Measurements from ENCODE around the gene CHADL.

The CHADL gene

DNA sequence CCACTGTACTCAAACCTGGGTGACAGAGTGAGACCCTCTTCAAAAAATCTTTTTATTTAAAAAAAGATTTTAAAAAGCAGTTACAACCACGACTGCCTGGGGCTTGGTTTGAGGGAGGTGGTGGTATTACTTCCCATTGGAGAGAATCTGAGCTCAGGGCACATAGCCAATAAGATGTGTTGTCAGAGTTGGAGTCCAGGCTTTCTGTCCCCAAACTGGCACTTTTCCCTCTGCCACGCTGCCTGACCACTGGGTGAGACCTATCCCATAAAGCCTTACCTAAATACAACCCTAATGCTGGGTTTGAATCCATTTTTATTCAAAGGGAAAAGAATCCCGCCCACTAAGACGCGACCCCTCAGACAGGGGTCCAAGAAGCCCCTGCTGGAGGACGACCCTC lies 11.5 kb downstream of the CHADL start:
- TF ChIP-seq, protein P1, sequence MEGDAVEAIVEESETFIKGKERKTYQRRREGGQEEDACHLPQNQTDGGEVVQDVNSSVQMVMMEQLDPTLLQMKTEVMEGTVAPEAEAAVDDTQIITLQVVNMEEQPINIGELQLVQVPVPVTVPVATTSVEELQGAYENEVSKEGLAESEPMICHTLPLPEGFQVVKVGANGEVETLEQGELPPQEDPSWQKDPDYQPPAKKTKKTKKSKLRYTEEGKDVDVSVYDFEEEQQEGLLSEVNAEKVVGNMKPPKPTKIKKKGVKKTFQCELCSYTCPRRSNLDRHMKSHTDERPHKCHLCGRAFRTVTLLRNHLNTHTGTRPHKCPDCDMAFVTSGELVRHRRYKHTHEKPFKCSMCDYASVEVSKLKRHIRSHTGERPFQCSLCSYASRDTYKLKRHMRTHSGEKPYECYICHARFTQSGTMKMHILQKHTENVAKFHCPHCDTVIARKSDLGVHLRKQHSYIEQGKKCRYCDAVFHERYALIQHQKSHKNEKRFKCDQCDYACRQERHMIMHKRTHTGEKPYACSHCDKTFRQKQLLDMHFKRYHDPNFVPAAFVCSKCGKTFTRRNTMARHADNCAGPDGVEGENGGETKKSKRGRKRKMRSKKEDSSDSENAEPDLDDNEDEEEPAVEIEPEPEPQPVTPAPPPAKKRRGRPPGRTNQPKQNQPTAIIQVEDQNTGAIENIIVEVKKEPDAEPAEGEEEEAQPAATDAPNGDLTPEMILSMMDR (conservative IDR thresholded peaks at IDR 0.05; ENCODE audit: low read length) = no peak
- no peak for TF ChIP-seq EZH2phosphoT487 (IDR thresholded peaks at IDR 0.05; ENCODE audit: borderline replicate concordance)
- Histone ChIP-seq H3K27me3 (ENCODE audit: insufficient read depth, low read length, poor library complexity, severe bottlenecking) (no peaks in the 10 kb centered on the region), H3K4me2 (ENCODE audit: low read depth, low read length, poor library complexity, severe bottlenecking) (no peak overlapping the region), H3K4me3 (ENCODE audit: low read length, poor library complexity, severe bottlenecking) (no peak overlapping the region), H3K79me2 (ENCODE audit: insufficient read depth, low read length) (no peaks in the 10 kb centered on the region), H3K4me1 (ENCODE audit: insufficient read depth, low read length, poor library complexity, severe bottlenecking) (no peaks in the 10 kb centered on the region), H3K36me3 (ENCODE audit: insufficient read depth, low read length) (no peaks in the 10 kb centered on the region; the same call in 1 of the 2 replicates), H4K20me1 (ENCODE audit: insufficient read depth, low read length, poor library complexity, severe bottlenecking) (no peaks in the 10 kb centered on the region), H3K9ac (ENCODE audit: low read depth, low read length, poor library complexity, severe bottlenecking) (no peak overlapping the region), H3F3A (ENCODE audit: low read depth) (no peaks in the 10 kb centered on the region), H2AFZ (ENCODE audit: low read length) (no peak overlapping the region), H3K9me3 (ENCODE audit: insufficient read depth, low read depth, low read length) (no peaks in the 10 kb centered on the region), H3K9me2 (replicated peaks; ENCODE audit: low read depth, low read length) (no peaks in the 10 kb centered on the region)

DNA sequence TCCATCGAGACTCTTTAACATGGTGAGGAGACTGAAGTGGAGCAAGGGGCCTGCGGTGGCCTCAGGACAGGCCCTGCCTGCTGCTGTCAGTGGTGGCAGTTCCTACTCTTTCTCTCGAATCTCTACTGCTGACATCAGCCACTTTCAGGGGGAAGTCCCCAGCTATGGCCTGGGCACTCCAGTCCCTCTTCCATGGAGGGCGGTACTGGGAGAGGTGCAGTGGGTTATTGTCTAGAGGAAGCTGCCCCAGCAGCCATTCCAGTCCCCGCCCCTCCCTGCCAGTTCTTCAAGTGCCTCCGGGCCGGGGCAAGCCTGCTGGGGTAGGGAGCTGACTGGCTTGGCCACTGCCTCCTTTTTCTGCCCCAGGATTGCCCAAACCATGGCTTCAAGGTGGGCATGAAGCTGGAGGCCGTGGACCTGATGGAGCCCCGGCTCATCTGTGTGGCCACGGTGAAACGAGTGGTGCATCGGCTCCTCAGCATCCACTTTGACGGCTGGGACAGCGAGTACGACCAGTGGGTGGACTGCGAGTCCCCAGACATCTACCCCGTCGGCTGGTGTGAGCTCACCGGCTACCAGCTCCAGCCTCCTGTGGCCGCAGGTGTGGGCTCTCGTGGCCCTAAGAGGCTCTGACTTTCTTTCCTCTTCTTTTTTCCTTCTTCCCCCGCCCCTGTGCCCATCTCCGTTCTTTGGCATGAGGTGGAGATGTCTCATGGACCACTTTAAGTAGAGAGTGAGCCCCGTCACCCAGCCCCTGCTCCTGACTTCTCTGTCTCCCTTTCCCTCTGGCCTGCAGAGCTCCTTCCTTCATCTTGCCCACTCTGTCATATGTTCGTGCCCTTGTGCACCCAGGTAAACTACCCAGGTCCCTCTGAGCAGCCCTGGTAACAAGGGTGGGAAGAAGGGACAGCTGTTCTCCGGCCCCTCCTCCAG lies 13.7 kb downstream of the CHADL start:
- Histone ChIP-seq H4K20me1 (ENCODE audit: insufficient read depth, low read length, poor library complexity, severe bottlenecking) (no peaks in the 10 kb centered on the region), H3K27me3 (ENCODE audit: insufficient read depth, low read length, poor library complexity, severe bottlenecking) (no peaks in the 10 kb centered on the region), H3K4me1 (ENCODE audit: insufficient read depth, low read length, poor library complexity, severe bottlenecking) (no peaks in the 10 kb centered on the region), H3K9me2 (replicated peaks; ENCODE audit: low read depth, low read length) (no peaks in the 10 kb centered on the region), H3K36me3 (ENCODE audit: insufficient read depth, low read length) (no peaks in the 10 kb centered on the region; the same call in 1 of the 2 replicates), H3K9me3 (ENCODE audit: insufficient read depth, low read depth, low read length) (no peaks in the 10 kb centered on the region), H2AFZ (ENCODE audit: low read length) (no peak overlapping the region), H3F3A (ENCODE audit: low read depth) (no peaks in the 10 kb centered on the region), H3K79me2 (ENCODE audit: insufficient read depth, low read length) (no peaks in the 10 kb centered on the region), H3K4me2 (ENCODE audit: low read depth, low read length, poor library complexity, severe bottlenecking) (no peak overlapping the region), H3K4me3 (ENCODE audit: low read length, poor library complexity, severe bottlenecking) (no peak overlapping the region), H3K9ac (ENCODE audit: low read depth, low read length, poor library complexity, severe bottlenecking) (no peak overlapping the region)
- TF ChIP-seq EZH2phosphoT487 (IDR thresholded peaks at IDR 0.05; ENCODE audit: borderline replicate concordance) = no peak

DNA sequence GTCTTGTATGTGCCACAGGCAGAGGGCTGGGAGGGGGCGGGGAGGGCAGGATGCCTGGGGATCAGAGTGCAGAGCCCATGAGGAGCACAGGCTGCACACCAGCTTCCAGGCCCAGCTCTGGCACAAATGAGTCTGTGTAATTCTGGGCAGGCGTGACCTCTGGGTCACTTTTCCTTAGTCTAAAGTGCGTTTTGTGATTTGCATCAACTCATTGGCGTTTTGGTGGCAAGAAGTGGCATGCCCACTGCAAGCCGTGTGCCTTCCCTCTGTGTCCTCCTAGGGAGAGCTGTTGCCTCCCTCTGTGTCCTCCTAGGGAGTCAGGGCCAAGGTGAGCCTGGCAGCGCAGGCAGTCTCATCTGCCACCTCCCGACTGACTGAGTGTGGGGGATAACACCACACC lies 17.2 kb downstream of the CHADL start:
- Histone ChIP-seq H3F3A (ENCODE audit: low read depth) (no peaks in the 10 kb centered on the region), H3K9me2 (replicated peaks; ENCODE audit: low read depth, low read length) (no peaks in the 10 kb centered on the region), H3K4me1 (ENCODE audit: insufficient read depth, low read length, poor library complexity, severe bottlenecking) (no peaks in the 10 kb centered on the region), H3K4me2 (ENCODE audit: low read depth, low read length, poor library complexity, severe bottlenecking) (no peak overlapping the region), H3K4me3 (ENCODE audit: low read length, poor library complexity, severe bottlenecking) (no peak overlapping the region), H3K27me3 (ENCODE audit: insufficient read depth, low read length, poor library complexity, severe bottlenecking) (no peaks in the 10 kb centered on the region), H3K9ac (ENCODE audit: low read depth, low read length, poor library complexity, severe bottlenecking) (no peak overlapping the region), H2AFZ (ENCODE audit: low read length) (no peak overlapping the region), H4K20me1 (ENCODE audit: insufficient read depth, low read length, poor library complexity, severe bottlenecking) (no peaks in the 10 kb centered on the region), H3K36me3 (ENCODE audit: insufficient read depth, low read length) (no peaks in the 10 kb centered on the region), H3K9me3 (ENCODE audit: insufficient read depth, low read depth, low read length) (no peaks in the 10 kb centered on the region), H3K79me2 (ENCODE audit: insufficient read depth, low read length) (no peaks in the 10 kb centered on the region)
- TF ChIP-seq EZH2phosphoT487 (IDR thresholded peaks at IDR 0.05; ENCODE audit: borderline replicate concordance) = no peak
- TF ChIP-seq, protein P1 (conservative IDR thresholded peaks at IDR 0.05; ENCODE audit: low read length) = no peak
